PC-9 (cell line): ENCODE measurements around the gene PTGFRN. TPM values are rescaled to one million over a fixed set of nuclear protein-coding genes. Genes with fewer than 3 reads are reported as not detected.

Source experiments
- BruUV-seq: library from RNA; stranded (reverse); fragments of 400-500 nt; replicated peaks from 2 replicates; lab custom pipeline; 2021; lab: Mats Ljungman, UMichigan
- CTCF ChIA-PET: fragments of 300-600 bp; sonication (Branson Sonifier 250); formaldehyde crosslinking; loops from one replicate; lab custom pipeline; 2022; ENCODE audit warnings: antibody characterized with exemption; lab: Charles Lee
- POLR2A ChIA-PET: fragments of 300-600 bp; sonication (Branson Sonifier 250); formaldehyde crosslinking; loops from one replicate; lab custom pipeline; 2022; ENCODE audit warnings: antibody characterized with exemption; ENCODE audit not compliant: unreplicated experiment; lab: Charles Lee
- DNase-seq, 2 experiments: peaks; one replicate each; pipeline versions ENCODE4 v3.0.0 to v3.0.0-alpha.2; 2015 to 2022; ENCODE audit warnings: mixed read lengths in 1 of 2
- H2AFZ ChIP-seq: fragments of 200-600 bp; sonication (generic); 2 replicates; pipeline ENCODE4 v1.8.1; 2017; ENCODE audit warnings: antibody characterized with exemption
- H3F3A ChIP-seq: fragments of 200-600 bp; sonication (generic); 2 replicates; pipeline ENCODE4 v1.8.1; 2017; ENCODE audit warnings: antibody characterized with exemption, mild to moderate bottlenecking, low read depth; ENCODE audit not compliant: insufficient read depth
- H3K27ac ChIP-seq: fragments of 200-600 bp; sonication (generic); 2 replicates; pipeline ENCODE4 v1.6.1; 2016; ENCODE audit warnings: mixed run types
- H3K27me3 ChIP-seq: fragments of 200-600 bp; sonication (generic); 2 replicates; pipeline ENCODE4 v1.6.1; 2016; ENCODE audit warnings: low read depth, mixed run types; ENCODE audit not compliant: insufficient read depth
- H3K36me3 ChIP-seq: fragments of 200-600 bp; sonication (generic); 2 replicates; pipeline ENCODE4 v1.6.1; 2016; ENCODE audit warnings: low read depth, mixed run types
- H3K4me1 ChIP-seq: fragments of 200-600 bp; sonication (generic); replicated peaks from 2 replicates; pipeline ENCODE4 v1.6.1; 2016; ENCODE audit warnings: mixed run types; ENCODE audit not compliant: insufficient read depth
- H3K4me2 ChIP-seq: fragments of 200-600 bp; sonication (generic); 2 replicates; pipeline ENCODE4 v1.6.1; 2017; ENCODE audit warnings: mixed run types
- H3K4me3 ChIP-seq: fragments of 200-600 bp; sonication (generic); 2 replicates; pipeline ENCODE4 v1.6.1; 2016; ENCODE audit warnings: mixed run types
- H3K79me2 ChIP-seq: fragments of 200-600 bp; sonication (generic); 2 replicates; pipeline ENCODE4 v1.6.1; 2017; ENCODE audit warnings: low read depth, mixed run types
- H3K9me2 ChIP-seq: fragments of 200-600 bp; sonication (generic); 2 replicates; pipeline ENCODE4 v1.8.1; 2017; ENCODE audit warnings: mild to moderate bottlenecking; ENCODE audit not compliant: insufficient read depth
- H3K9me3 ChIP-seq: fragments of 200-600 bp; sonication (generic); 2 replicates; pipeline ENCODE4 v1.8.1; 2016; ENCODE audit warnings: low read depth; ENCODE audit not compliant: insufficient read depth
- H4K20me1 ChIP-seq: fragments of 200-600 bp; sonication (generic); 2 replicates; pipeline ENCODE4 v1.8.1; 2017; ENCODE audit not compliant: insufficient read depth
- CTCF ChIP-seq: fragments of 200-600 bp; sonication (generic); conservative IDR thresholded peaks from 2 replicates; pipeline ENCODE4 v1.6.1; 2017; ENCODE audit warnings: mixed run types, antibody characterized with exemption, mild to moderate bottlenecking, moderate library complexity
- EZH2 ChIP-seq: fragments of 200-600 bp; sonication (generic); IDR thresholded peaks from 2 replicates; pipeline ENCODE4 v1.8.0; 2017; ENCODE audit warnings: antibody characterized with exemption, low read depth
- intact Hi-C: fragments of 100-400 bp; cut with micrococcal nuclease; formaldehyde crosslinking; loops from one replicate; pipeline ENCODE4 v1.10.0; 2022; ENCODE audit not compliant: unreplicated experiment
- total RNA-seq: library from RNA; stranded (reverse); gene quantifications from 2 replicates; pipeline ENCODE4 v1.2.3, GENCODE V29; 2021

The PTGFRN gene
- total RNA-seq, 1 experiment from 2014 or later = 87.3 TPM

- peak in 1 of 2 experiments; percentile 75 for DNase-seq
- TF ChIP-seq CTCF (no peak), EZH2 (no peak)
- CTCF ChIA-PET = no interaction called here
- intact Hi-C loops = loop anchor here (1.0 to 10.0 kb wide), 2 partner anchors 10 to 48 kb away; no protein-coding TSS in a partner anchor
- Histone ChIP-seq H3K9me2 (no peaks in the 10 kb centered on the region), H4K20me1 (no peaks in the 10 kb centered on the region), H3K4me1 (peaks cover 12% of the 10 kb centered on the region), H3K36me3 (no peaks in the 10 kb centered on the region), H3K27me3 (no peaks in the 10 kb centered on the region), H3F3A (peaks cover 8% of the 10 kb centered on the region; the same call in 1 of the 2 replicates), H3K9me3 (no peaks in the 10 kb centered on the region), H3K4me2 (0 out of 2 replicates have a peak overlapping the region, but pooled peaks have one; percentile 15), H2AFZ (no peak overlapping the region), H3K27ac (peak overlapping the region; percentile 12), H3K79me2 (no peaks in the 10 kb centered on the region), H3K4me3 (no peak overlapping the region)
- POLR2A ChIA-PET = interaction anchor here (0.6 kb wide), 1 partner anchor 144 kb away, joined by 3 read pairs; no protein-coding TSS in a partner anchor
- BruUV-seq = no TSS peak
These were observed 87.3 kb downstream of the PTGFRN start for GRCh38 chr1:116997066-116997465.

- Histone ChIP-seq H3K9me2 (no peaks in the 10 kb centered on the region), H3K4me1 (peaks cover 12% of the 10 kb centered on the region), H3K4me2 (no peak overlapping the region), H3K9me3 (no peaks in the 10 kb centered on the region), H3F3A (peaks cover 8% of the 10 kb centered on the region; the same call in 1 of the 2 replicates), H4K20me1 (no peaks in the 10 kb centered on the region), H3K36me3 (no peaks in the 10 kb centered on the region), H3K27ac (0 out of 2 replicates have a peak overlapping the region, but pooled peaks have one; percentile 12), H2AFZ (no peak overlapping the region), H3K4me3 (no peak overlapping the region), H3K79me2 (no peaks in the 10 kb centered on the region), H3K27me3 (no peaks in the 10 kb centered on the region)
- no peak for DNase-seq
- no peak for TF ChIP-seq EZH2
- no peak for TF ChIP-seq CTCF
- intact Hi-C loops = loop anchor here (1.0 to 10.0 kb wide), 2 partner anchors 10 to 47 kb away; no protein-coding TSS in a partner anchor
- no TSS peak for BruUV-seq
- ChIA-PET POLR2A (no interaction called here), CTCF (no interaction called here)
These were observed 87.9 kb downstream of the PTGFRN start for GRCh38 chr1:116997636-116998035.

GRCh38 chr1:116999596-116999995 lies 89.9 kb downstream of the PTGFRN start:
- CTCF ChIA-PET = no interaction called here
- Histone ChIP-seq H3K27ac (no peak overlapping the region), H3K79me2 (no peaks in the 10 kb centered on the region), H3K4me2 (no peak overlapping the region), H4K20me1 (no peaks in the 10 kb centered on the region), H3K9me2 (no peaks in the 10 kb centered on the region), H3K9me3 (no peaks in the 10 kb centered on the region), H3K4me3 (no peak overlapping the region), H3K27me3 (no peaks in the 10 kb centered on the region), H3F3A (peaks cover 8% of the 10 kb centered on the region; the same call in 1 of the 2 replicates), H3K4me1 (peaks cover 21% of the 10 kb centered on the region), H2AFZ (no peak overlapping the region), H3K36me3 (no peaks in the 10 kb centered on the region)
- intact Hi-C loops = loop anchor here (10.0 kb wide), 1 partner anchor 45 kb away; no protein-coding TSS in a partner anchor
- no peak for TF ChIP-seq EZH2
- TF ChIP-seq CTCF = no peak
- POLR2A ChIA-PET = no interaction called here
- no peak for DNase-seq
- BruUV-seq = no TSS peak
